ENCODE results near the gene THRB. TPM values are rescaled to one million over a fixed set of nuclear protein-coding genes. Genes with fewer than 3 reads are reported as not detected.

The THRB gene
- total RNA-seq, 4 donors from 2014 or later = 29.2 to 38.5 (median 36.3) TPM

DNA sequence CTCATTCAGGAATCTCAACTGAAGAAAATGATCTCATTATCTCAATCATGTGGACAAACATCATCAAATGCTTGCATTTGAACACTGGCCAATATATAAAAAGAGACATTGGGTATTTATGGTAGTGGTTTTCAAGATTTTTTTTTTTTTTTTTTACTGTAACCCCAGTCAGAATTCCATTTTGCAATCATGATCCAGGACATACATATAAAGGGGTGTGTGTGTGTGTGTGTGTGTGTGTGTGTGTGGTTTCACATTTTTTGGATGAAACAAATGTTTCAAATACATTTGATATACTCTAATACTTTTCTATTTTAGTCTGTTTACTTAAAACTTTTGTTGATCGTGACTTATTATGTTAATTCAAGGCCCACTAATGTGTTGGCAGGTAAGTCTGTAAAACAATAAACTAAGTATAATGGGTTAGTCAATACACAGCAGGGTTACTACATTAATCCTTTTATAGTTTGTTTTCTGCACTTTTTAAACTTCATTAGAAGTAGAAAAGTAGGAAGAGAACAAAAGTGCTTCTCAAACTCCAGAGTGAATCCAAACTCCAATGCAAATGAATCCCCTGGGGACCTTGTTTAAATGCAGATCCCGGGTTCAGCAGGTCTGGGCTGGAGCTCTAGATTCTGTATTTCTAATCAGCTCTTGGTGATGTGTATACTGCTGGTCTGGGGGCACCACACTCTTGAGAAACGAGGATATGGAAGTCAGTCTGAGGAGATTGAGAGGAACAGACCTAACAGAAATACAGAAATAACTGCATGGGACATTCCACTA is 17.6 kb downstream of the THRB start:
- no peak for TF ChIP-seq CTCF (IDR thresholded peaks at IDR 0.05; ENCODE audit: low read depth)

DNA sequence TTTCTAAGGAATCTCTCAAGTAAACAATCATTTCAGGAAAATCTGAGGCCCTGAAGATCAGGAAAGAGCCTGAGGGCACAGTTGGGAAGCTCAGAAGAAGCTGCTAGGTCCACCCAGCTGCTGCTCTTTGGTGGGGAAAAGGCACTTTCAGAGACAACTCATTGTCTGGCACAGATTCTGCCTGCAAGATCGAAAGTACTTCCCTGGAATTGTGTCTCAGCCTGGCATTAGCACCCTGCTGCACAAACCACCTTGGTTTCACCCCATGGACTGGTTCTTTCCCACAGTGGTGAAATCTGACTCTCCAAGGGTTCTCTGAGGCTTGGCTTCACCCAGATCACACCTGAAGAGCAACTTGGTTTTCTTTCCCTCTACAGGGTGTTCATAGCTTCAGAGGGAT is 18.7 kb downstream of the THRB start:
- no peak for TF ChIP-seq CTCF (IDR thresholded peaks at IDR 0.05; ENCODE audit: low read depth)

DNA sequence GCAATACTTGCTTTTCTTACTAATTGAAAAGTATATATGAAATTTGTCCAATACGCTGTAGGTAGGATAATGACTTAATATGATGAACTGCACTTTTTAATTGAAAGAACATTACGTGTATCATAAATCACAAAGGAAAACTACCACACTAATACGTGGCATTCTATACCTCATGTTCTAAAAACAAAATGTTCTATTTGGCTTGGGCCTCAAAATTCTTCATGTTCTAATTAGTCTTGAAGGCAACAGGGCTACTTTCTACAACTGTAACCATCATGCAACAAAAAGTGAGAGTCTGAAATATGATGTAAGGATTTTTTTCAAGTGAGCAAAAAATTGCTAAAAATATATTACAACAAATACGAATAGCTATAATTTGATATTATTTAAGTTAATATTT is 19.8 kb downstream of the THRB start:
- no peak for TF ChIP-seq CTCF (IDR thresholded peaks at IDR 0.05; ENCODE audit: low read depth)

DNA sequence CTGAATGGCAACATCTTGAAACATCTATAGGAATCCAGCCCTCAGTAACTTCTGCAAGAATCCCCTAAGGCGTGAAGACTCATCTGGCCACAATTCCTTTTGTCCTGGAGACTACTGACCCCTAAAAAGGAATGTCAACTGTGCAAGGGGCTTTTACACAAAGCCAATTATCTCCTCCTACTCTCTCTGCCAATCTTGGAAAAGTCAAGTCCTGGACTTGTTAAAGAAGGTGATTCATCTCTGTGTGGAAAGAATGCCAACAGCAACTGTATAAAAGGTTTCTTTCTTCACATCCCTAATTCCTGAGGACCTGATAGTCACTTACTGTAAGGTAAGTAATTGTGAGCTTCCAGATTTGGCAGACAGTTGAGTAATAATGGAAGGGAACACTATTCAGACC is 22.3 kb downstream of the THRB start:
- TF ChIP-seq CTCF (IDR thresholded peaks at IDR 0.05; ENCODE audit: low read depth) = no peak

- TF ChIP-seq CTCF (IDR thresholded peaks at IDR 0.05; ENCODE audit: low read depth) = no peak
Observed at GRCh38 chr3:24471486-24471885, 23.2 kb downstream of the THRB start.

DNA sequence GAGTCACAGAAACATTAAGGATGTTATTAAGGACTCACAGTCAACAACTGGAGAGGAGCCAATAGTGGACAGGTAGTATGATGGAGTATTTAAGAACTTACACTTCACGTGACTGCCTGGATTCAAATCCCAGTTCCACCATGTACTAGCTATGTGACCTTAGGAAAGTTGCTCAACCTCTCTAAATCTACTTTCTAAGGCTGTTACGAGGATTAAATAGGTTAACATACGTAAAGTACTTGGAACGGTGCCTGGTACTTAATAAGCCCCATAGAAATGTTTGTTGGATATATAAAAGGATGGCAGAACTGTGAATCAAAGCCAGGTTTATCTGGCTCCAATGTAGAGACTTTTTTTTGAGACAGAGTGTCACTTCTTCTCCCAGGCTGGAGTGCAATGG is 24.4 kb downstream of the THRB start:
- no peak for TF ChIP-seq CTCF (IDR thresholded peaks at IDR 0.05; ENCODE audit: low read depth)

- no peak for TF ChIP-seq CTCF (IDR thresholded peaks at IDR 0.05; ENCODE audit: low read depth)
Observed at GRCh38 chr3:24464389-24464788, 30.3 kb downstream of the THRB start.

Measured in subcutaneous adipose tissue (tissue), 4 donors.